MCF 10A (cell line): Measurements from ENCODE around the gene MRPS18A. TPM values are rescaled to one million over a fixed set of nuclear protein-coding genes. Genes with fewer than 3 reads are reported as not detected.

Experiments
- BruUV-seq: library from RNA; stranded (reverse); fragments of 400-500 nt; replicated peaks from 2 replicates; lab custom pipeline; 2021; lab: Mats Ljungman, UMichigan
- CTCF ChIA-PET: fragments of 300-600 bp; sonication (Branson Sonifier 250); formaldehyde crosslinking; extraction: SDS; loops from one replicate; lab custom pipeline; 2021; ENCODE audit warnings: antibody characterized with exemption, inconsistent platforms; lab: Yijun Ruan, JAX
- POLR2A ChIA-PET: fragments of 300-600, 350-650 bp; sonication (Branson Sonifier 250); formaldehyde crosslinking; extraction: SDS; loops from one replicate; lab custom pipeline; 2020; ENCODE audit warnings: antibody characterized with exemption, inconsistent platforms; lab: Yijun Ruan, JAX
- DNase-seq: peaks from one replicate; pipeline ENCODE4 v3.0.0-alpha.2; 2018; ENCODE audit not compliant: unreplicated experiment
- H3K27ac Mint-ChIP-seq: one replicate; pipeline ENCODE4 v1.8.0; 2022; ENCODE audit warnings: mild to moderate bottlenecking, low read depth, mixed read lengths; ENCODE audit not compliant: unreplicated experiment
- H3K27me3 Mint-ChIP-seq: one replicate; pipeline ENCODE4 v1.8.0; 2022; ENCODE audit warnings: mixed read lengths; ENCODE audit not compliant: insufficient read depth, unreplicated experiment
- H3K36me3 Mint-ChIP-seq: one replicate; pipeline ENCODE4 v1.8.0; 2022; ENCODE audit warnings: mild to moderate bottlenecking, moderate library complexity, mixed read lengths; ENCODE audit not compliant: insufficient read depth, unreplicated experiment
- H3K4me1 Mint-ChIP-seq: one replicate; pipeline ENCODE4 v1.8.0; 2022; ENCODE audit warnings: mixed read lengths; ENCODE audit not compliant: insufficient read depth, unreplicated experiment
- H3K4me3 Mint-ChIP-seq: one replicate; pipeline ENCODE4 v1.8.0; 2022; ENCODE audit warnings: mild to moderate bottlenecking, moderate library complexity, mixed read lengths; ENCODE audit not compliant: unreplicated experiment
- H3K9me3 Mint-ChIP-seq: one replicate; pipeline ENCODE4 v1.8.0; 2022; ENCODE audit warnings: mixed read lengths; ENCODE audit not compliant: unreplicated experiment
- CTCF ChIP-seq: fragments of 200-600 bp; IDR thresholded peaks from one replicate; pipeline ENCODE4 v1.8.0; 2022; ENCODE audit warnings: antibody characterized with exemption, mild to moderate bottlenecking; ENCODE audit not compliant: unreplicated experiment
- intact Hi-C: fragments of 100-400 bp; cut with micrococcal nuclease; formaldehyde crosslinking; loops from 2 replicates; pipeline ENCODE4 v1.14.1; 2022
- total RNA-seq: library from RNA; stranded (reverse); gene quantifications from 2 replicates; pipeline ENCODE4 v1.2.3, GENCODE V29; 2022

MRPS18A gene
- total RNA-seq, 1 experiment from 2014 or later, result 69.1 TPM

GRCh38 chr6:43645613-43645964 lies 42.0 kb downstream of the MRPS18A start:
- H3K27me3 Mint-ChIP-seq, result no peaks in the 10 kb centered on the region
- H3K4me3 Mint-ChIP-seq, result no peak overlapping the region
- TF ChIP-seq CTCF, result no peak
- ChIA-PET POLR2A (interaction anchor here (0.7 kb wide), 1 partner anchor 465 kb away, joined by 3 read pairs; no protein-coding TSS in a partner anchor), CTCF (interaction anchor here (0.5 to 0.9 kb wide), 2 partner anchors 25 to 601 kb away, joined by 3 read pairs; no protein-coding TSS in a partner anchor)
- no peak for DNase-seq
- BruUV-seq, result no TSS peak
- no peaks in the 10 kb centered on the region for H3K4me1 Mint-ChIP-seq
- no peak overlapping the region for H3K27ac Mint-ChIP-seq
- H3K36me3 Mint-ChIP-seq, result peaks cover 12% of the 10 kb centered on the region
- H3K9me3 Mint-ChIP-seq, result no peaks in the 10 kb centered on the region
- intact Hi-C loops, result no loop called here

DNA sequence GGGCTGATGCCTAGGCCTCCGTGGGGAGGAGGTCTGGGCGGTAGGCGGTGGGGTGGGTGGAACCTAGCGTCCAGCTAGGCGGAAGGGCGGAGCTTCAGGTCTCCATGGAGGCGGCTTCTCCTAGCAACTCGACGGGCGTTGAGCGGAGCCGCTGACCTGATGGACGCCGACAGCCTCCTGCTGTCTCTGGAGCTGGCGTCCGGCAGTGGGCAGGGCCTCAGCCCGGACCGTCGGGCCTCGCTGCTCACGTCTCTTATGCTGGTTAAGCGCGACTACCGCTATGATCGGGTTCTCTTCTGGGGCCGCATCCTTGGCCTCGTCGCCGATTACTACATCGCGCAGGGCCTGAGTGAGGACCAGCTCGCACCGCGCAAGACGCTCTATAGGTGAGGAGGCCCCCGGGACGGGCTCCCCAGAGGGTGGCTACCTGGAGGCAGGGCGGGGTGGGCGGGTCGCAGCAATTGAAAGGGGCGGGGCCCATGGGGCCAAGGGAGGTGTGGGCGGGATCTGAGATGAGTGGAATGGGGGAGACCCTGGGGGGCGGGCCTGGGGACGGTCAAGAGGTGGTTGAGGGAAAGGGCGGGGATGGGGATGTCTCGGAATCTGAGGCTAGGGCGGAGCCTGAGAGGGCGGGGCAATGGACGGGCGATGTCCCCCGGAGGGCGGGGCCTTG lies 42.5 kb downstream of the MRPS18A start, which contains the start of gene RSPH9:
RSPH9 (plus strand) TSS at position 97 of the 673 bp plus-strand sequence; CDS start at position 160, 63 bp downstream.
- DNase-seq, result no peak
- no peak for TF ChIP-seq CTCF
- Mint-ChIP-seq H3K4me3 (no peak within 1 kb of the TSS), H3K27me3 (no peaks in the 10 kb centered on the region), H3K9me3 (no peaks in the 10 kb centered on the region), H3K36me3 (peaks cover 17% of the 10 kb centered on the region), H3K27ac (no peak within 1 kb of the TSS), H3K4me1 (no peaks in the 10 kb centered on the region)
- BruUV-seq, result no TSS peak
- ChIA-PET CTCF (interaction anchor here (0.5 to 1.8 kb wide), 3 partner anchors 25 to 601 kb away, joined by 3 to 5 read pairs (median 3); no protein-coding TSS in a partner anchor), POLR2A (no interaction called here)
- intact Hi-C loops, result no loop called here

GRCh38 chr6:43639984-43640800 lies 47.4 kb downstream of the MRPS18A start:
- intact Hi-C loops, result no loop called here
- Mint-ChIP-seq H3K9me3 (no peaks in the 10 kb centered on the region), H3K4me1 (peaks cover 10% of the 10 kb centered on the region), H3K27ac (no peak overlapping the region), H3K27me3 (no peaks in the 10 kb centered on the region), H3K4me3 (no peak overlapping the region), H3K36me3 (peaks cover 51% of the 10 kb centered on the region)
- DNase-seq, result no peak
- no TSS peak for BruUV-seq
- TF ChIP-seq CTCF, result no peak
- CTCF ChIA-PET, result interaction anchor here (1.1 kb wide), 1 partner anchor 32 kb away, joined by 3 read pairs; no protein-coding TSS in a partner anchor
- POLR2A ChIA-PET, result interaction anchor here (0.6 to 3.0 kb wide), 2 partner anchors 10 to 19 kb away, joined by 4 to 9 read pairs; partner anchors contain the start of gene GTPBP2

DNA sequence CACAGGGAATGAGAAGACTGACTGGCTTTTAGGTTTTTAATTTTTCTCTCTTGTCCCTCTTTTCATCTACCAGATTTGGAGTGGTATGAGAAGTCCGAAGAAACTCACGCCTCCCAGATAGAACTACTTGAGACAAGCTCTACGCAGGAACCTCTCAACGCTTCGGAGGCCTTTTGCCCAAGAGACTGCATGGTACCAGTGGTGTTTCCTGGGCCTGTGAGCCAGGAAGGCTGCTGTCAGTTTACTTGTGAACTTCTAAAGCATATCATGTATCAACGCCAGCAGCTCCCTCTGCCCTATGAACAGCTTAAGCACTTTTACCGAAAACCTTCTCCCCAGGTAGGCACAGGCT lies 51.3 kb downstream of the MRPS18A start:
- DNase-seq, result no peak
- Mint-ChIP-seq H3K9me3 (no peaks in the 10 kb centered on the region), H3K4me3 (peak overlapping the region; percentile 93), H3K27me3 (no peaks in the 10 kb centered on the region), H3K27ac (peak overlapping the region; percentile 92), H3K36me3 (peaks cover 50% of the 10 kb centered on the region), H3K4me1 (peaks cover 10% of the 10 kb centered on the region)
- intact Hi-C loops, result no loop called here
- no peak for TF ChIP-seq CTCF
- BruUV-seq, result TSS peak; percentile 61
- CTCF ChIA-PET, result interaction anchor here (0.5 to 1.7 kb wide), 5 partner anchors 29 to 278 kb away, joined by 3 to 6 read pairs (median 3); no protein-coding TSS in a partner anchor
- POLR2A ChIA-PET, result interaction anchor here (0.7 to 2.3 kb wide), 17 partner anchors 9 to 1066 kb away, joined by 3 to 8 read pairs (median 4); partner anchors contain the start of genes POLH and XPO5
